ENCODE measurements around the gene TUFT1.

The TUFT1 gene

GRCh38 chr1:151540021-151540981 is at the start of gene TUFT1:
TUFT1 (plus strand) TSS chr1:151540309; CDS start chr1:151540367, 58 bp downstream.
- TF ChIP-seq CTCF (IDR thresholded peaks at IDR 0.05) = no peak
- peak; percentile 93 for DNase-seq (ENCODE audit: low spot score)

GRCh38 chr1:151491641-151492040 is 48.5 kb upstream of the TUFT1 start:
- H3K4me3 ChIP-seq = no peak overlapping the region
- no peak overlapping the region for H3K27ac ChIP-seq
- DNase-seq (ENCODE audit: low spot score) = no peak
- no peak for TF ChIP-seq CTCF (IDR thresholded peaks at IDR 0.05)

More at GRCh38 chr1:151540021-151540981, at the start of gene TUFT1:
- Histone ChIP-seq H3K27ac (peak within 1 kb of the TSS; percentile 68 to 83), H3K4me3 (peak within 1 kb of the TSS; percentile 78)

GRCh38 chr1:151492120-151492519 is 48.0 kb upstream of the TUFT1 start:
- Histone ChIP-seq H3K4me3 (no peak overlapping the region), H3K27ac (no peak overlapping the region)
- DNase-seq (ENCODE audit: low spot score) = no peak
- no peak for TF ChIP-seq CTCF (IDR thresholded peaks at IDR 0.05)

GRCh38 chr1:151493042-151493441 is 47.1 kb upstream of the TUFT1 start:
- DNase-seq (ENCODE audit: low spot score) = no peak
- H3K27ac ChIP-seq = no peak overlapping the region
- H3K4me3 ChIP-seq = no peak overlapping the region
- no peak for TF ChIP-seq CTCF (IDR thresholded peaks at IDR 0.05)

GRCh38 chr1:151494741-151495281 is 45.3 kb upstream of the TUFT1 start:
- TF ChIP-seq CTCF (IDR thresholded peaks at IDR 0.05) = no peak

GRCh38 chr1:151495316-151495715 is 44.8 kb upstream of the TUFT1 start:
- no peak for TF ChIP-seq CTCF (IDR thresholded peaks at IDR 0.05)
- no peak overlapping the region for H3K27ac ChIP-seq
- DNase-seq (ENCODE audit: low spot score) = no peak
- H3K4me3 ChIP-seq = no peak overlapping the region

More at GRCh38 chr1:151494741-151495281, 45.3 kb upstream of the TUFT1 start:
- H3K27ac ChIP-seq = no peak overlapping the region
- no peak overlapping the region for H3K4me3 ChIP-seq
- DNase-seq (ENCODE audit: low spot score) = no peak
